WTC11 (cell line): ENCODE results near the gene GDI1. TPM values are rescaled to one million over a fixed set of nuclear protein-coding genes. Genes with fewer than 3 reads are reported as not detected.

Experiments used
- ATAC-seq: fragments of 200-7000 bp; cut with Tn5 transposase; 2 replicates; pipeline ENCODE4 v1.10.0; 2021; ENCODE audit warnings: mild to moderate bottlenecking, moderate library complexity
- CTCF ChIA-PET: fragments of 300-600 bp; sonication (Branson Sonifier 250); formaldehyde crosslinking; loops from one replicate; lab custom pipeline; 2021; ENCODE audit warnings: antibody characterized with exemption; lab: Charles Lee
- POLR2A ChIA-PET: fragments of 350-600 bp; sonication (Branson Sonifier 250); formaldehyde crosslinking; loops from one replicate; lab custom pipeline; 2021; ENCODE audit warnings: antibody characterized with exemption; lab: Charles Lee
- DNase-seq: peaks from one replicate; pipeline ENCODE4 v3.0.0; 2021; ENCODE audit warnings: low spot score
- H3K27ac Mint-ChIP-seq: 2 replicates; pipeline ENCODE4 v1.8.0; 2021; ENCODE audit warnings: mixed read lengths
- H3K27me3 Mint-ChIP-seq: 2 replicates; pipeline ENCODE4 v1.8.0; 2021; ENCODE audit warnings: low read depth, mild to moderate bottlenecking, moderate library complexity, mixed read lengths
- H3K36me3 Mint-ChIP-seq: 2 replicates; pipeline ENCODE4 v1.8.0; 2021; ENCODE audit warnings: mixed read lengths
- H3K4me1 Mint-ChIP-seq: 2 replicates; pipeline ENCODE4 v1.8.0; 2022; ENCODE audit warnings: mixed read lengths
- H3K4me3 Mint-ChIP-seq: 2 replicates; pipeline ENCODE4 v1.8.0; 2021; ENCODE audit warnings: mild to moderate bottlenecking, moderate library complexity, mixed read lengths
- H3K9me3 Mint-ChIP-seq: 2 replicates; pipeline ENCODE4 v1.8.0; 2021; ENCODE audit warnings: mixed read lengths
- CBFB ChIP-seq: sonication (generic); formaldehyde crosslinking; IDR thresholded peaks from 2 replicates; pipeline ENCODE4 v1.8.1; 2022; ENCODE audit warnings: mild to moderate bottlenecking, low read depth, missing genetic modification reagents
- E2F4 ChIP-seq: sonication (generic); formaldehyde crosslinking; IDR thresholded peaks from 2 replicates; pipeline ENCODE4 v1.8.1; 2022; ENCODE audit warnings: low read depth, mild to moderate bottlenecking, moderate library complexity, missing genetic modification reagents, borderline replicate concordance
- FOXJ3 ChIP-seq: sonication (generic); formaldehyde crosslinking; IDR thresholded peaks from 2 replicates; pipeline ENCODE4 v1.9.0; 2021; ENCODE audit warnings: missing genetic modification reagents, mild to moderate bottlenecking, borderline replicate concordance
- HMGA2 ChIP-seq: fragments of 250-450 bp; sonication (Bioruptor Pico); IDR thresholded peaks from 2 replicates; pipeline ENCODE4 v1.4.0; 2021; ENCODE audit warnings: mild to moderate bottlenecking, moderate library complexity
- IRF2 ChIP-seq: sonication (generic); formaldehyde crosslinking; IDR thresholded peaks from 2 replicates; pipeline ENCODE4 v1.8.0; 2022; ENCODE audit warnings: low read depth, missing genetic modification reagents, borderline replicate concordance
- JUN ChIP-seq: sonication (generic); formaldehyde crosslinking; IDR thresholded peaks from 2 replicates; pipeline ENCODE4 v1.8.0; 2023; ENCODE audit warnings: mild to moderate bottlenecking, missing genetic modification reagents
- MXD4 ChIP-seq: fragments of 250-450 bp; sonication (Bioruptor Pico); IDR thresholded peaks from 2 replicates; pipeline ENCODE4 v1.8.0; 2021; ENCODE audit warnings: mild to moderate bottlenecking, moderate library complexity, borderline replicate concordance
- NR1H2 ChIP-seq: sonication (generic); formaldehyde crosslinking; IDR thresholded peaks from 2 replicates; pipeline ENCODE4 v1.9.0; 2021; ENCODE audit warnings: mild to moderate bottlenecking, moderate library complexity, missing genetic modification reagents
- PREB ChIP-seq: sonication (generic); formaldehyde crosslinking; IDR thresholded peaks from 2 replicates; pipeline ENCODE4 v1.8.1; 2022; ENCODE audit warnings: mild to moderate bottlenecking, missing genetic modification reagents, moderate library complexity, borderline replicate concordance
- PRRX2 ChIP-seq: fragments of 250-450 bp; sonication (Bioruptor Pico); IDR thresholded peaks from 2 replicates; pipeline ENCODE4 v1.8.0; 2021; ENCODE audit warnings: mild to moderate bottlenecking
- TEAD1 ChIP-seq: sonication (generic); formaldehyde crosslinking; IDR thresholded peaks from 2 replicates; pipeline ENCODE4 v1.8.0; 2022; ENCODE audit warnings: mild to moderate bottlenecking, missing genetic modification reagents
- TEAD4 ChIP-seq: sonication (generic); formaldehyde crosslinking; IDR thresholded peaks from 2 replicates; pipeline ENCODE4 v1.8.0; 2022; ENCODE audit warnings: mild to moderate bottlenecking, missing genetic modification reagents
- ZNF232 ChIP-seq: sonication (generic); formaldehyde crosslinking; IDR thresholded peaks from 2 replicates; pipeline ENCODE4 v1.8.0; 2022; ENCODE audit warnings: mild to moderate bottlenecking, missing genetic modification reagents
- ZNF396 ChIP-seq: fragments of 250-450 bp; sonication (Bioruptor Pico); IDR thresholded peaks from 2 replicates; pipeline ENCODE4 v1.8.0; 2021; ENCODE audit warnings: mild to moderate bottlenecking, moderate library complexity, borderline replicate concordance
- ZNF423 ChIP-seq: fragments of 250-450 bp; sonication (Bioruptor Pico); IDR thresholded peaks from 2 replicates; pipeline ENCODE4 v2.1.2; 2022; ENCODE audit warnings: mild to moderate bottlenecking, moderate library complexity
- ZNF671 ChIP-seq: fragments of 250-450 bp; sonication (Bioruptor Pico); IDR thresholded peaks from 2 replicates; pipeline ENCODE4 v1.8.0; 2021; ENCODE audit warnings: mild to moderate bottlenecking
- ZSCAN18 ChIP-seq: fragments of 250-450 bp; sonication (Bioruptor Pico); IDR thresholded peaks from 2 replicates; pipeline ENCODE4 v2.1.2; 2022; ENCODE audit warnings: mild to moderate bottlenecking, moderate library complexity
- total RNA-seq: library from RNA; stranded (reverse); gene quantifications from 3 replicates; pipeline ENCODE4 v1.2.3, GENCODE V29; 2021
- TF ChIP-seq, protein P1 (sequence below): sonication (generic); formaldehyde crosslinking; conservative IDR thresholded peaks from 2 replicates; pipeline ENCODE4 v1.8.1; 2023; ENCODE audit warnings: mild to moderate bottlenecking, low read depth, missing genetic modification reagents, moderate library complexity
- TF ChIP-seq, protein P2 (sequence below): sonication (generic); formaldehyde crosslinking; IDR thresholded peaks from 2 replicates; pipeline ENCODE4 v1.8.1; 2023; ENCODE audit warnings: mild to moderate bottlenecking, missing genetic modification reagents, borderline replicate concordance
- TF ChIP-seq, protein P3 (sequence below): sonication (generic); formaldehyde crosslinking; IDR thresholded peaks from 2 replicates; pipeline ENCODE4 v1.8.1; 2023; ENCODE audit warnings: mild to moderate bottlenecking, moderate library complexity, missing genetic modification reagents
- TF ChIP-seq, protein P4 (sequence below): sonication (generic); formaldehyde crosslinking; IDR thresholded peaks from 2 replicates; pipeline ENCODE4 v1.8.0; 2022; ENCODE audit warnings: mild to moderate bottlenecking, missing genetic modification reagents

GDI1 gene
- total RNA-seq, 1 experiment from 2014 or later: 108 TPM

- TF ChIP-seq E2F4: no peak
- TF ChIP-seq MXD4: no peak
- no peak for TF ChIP-seq PREB (CRISPR knock-in tag)
- TF ChIP-seq TEAD4 (CRISPR knock-in tag): no peak
- no peak for TF ChIP-seq ZNF423 (CRISPR knock-in tag)
- no peak for TF ChIP-seq FOXJ3
- TF ChIP-seq HMGA2 (CRISPR knock-in tag): no peak
- TF ChIP-seq ZNF671 (CRISPR knock-in tag): no peak
Observed at GRCh38 chrX:154432210-154432609, 4.7 kb upstream of the GDI1 start (continued).

- no peak overlapping the region for H3K4me3 Mint-ChIP-seq
- no peak for DNase-seq
- H3K27me3 Mint-ChIP-seq: no peaks in the 10 kb centered on the region
- no peaks in the 10 kb centered on the region for H3K9me3 Mint-ChIP-seq
- no peak for ATAC-seq
- ChIA-PET POLR2A (no interaction called here), CTCF (no interaction called here)
- peaks cover 27% of the 10 kb centered on the region for H3K4me1 Mint-ChIP-seq
- no peak for TF ChIP-seq ZNF396
- no peak for TF ChIP-seq CBFB (CRISPR knock-in tag)
- H3K36me3 Mint-ChIP-seq: peaks cover 10% of the 10 kb centered on the region; the same call in 1 of the 2 replicates
- no peak overlapping the region for H3K27ac Mint-ChIP-seq
Observed at GRCh38 chrX:154433605-154434004, 3.3 kb upstream of the GDI1 start.

DNA sequence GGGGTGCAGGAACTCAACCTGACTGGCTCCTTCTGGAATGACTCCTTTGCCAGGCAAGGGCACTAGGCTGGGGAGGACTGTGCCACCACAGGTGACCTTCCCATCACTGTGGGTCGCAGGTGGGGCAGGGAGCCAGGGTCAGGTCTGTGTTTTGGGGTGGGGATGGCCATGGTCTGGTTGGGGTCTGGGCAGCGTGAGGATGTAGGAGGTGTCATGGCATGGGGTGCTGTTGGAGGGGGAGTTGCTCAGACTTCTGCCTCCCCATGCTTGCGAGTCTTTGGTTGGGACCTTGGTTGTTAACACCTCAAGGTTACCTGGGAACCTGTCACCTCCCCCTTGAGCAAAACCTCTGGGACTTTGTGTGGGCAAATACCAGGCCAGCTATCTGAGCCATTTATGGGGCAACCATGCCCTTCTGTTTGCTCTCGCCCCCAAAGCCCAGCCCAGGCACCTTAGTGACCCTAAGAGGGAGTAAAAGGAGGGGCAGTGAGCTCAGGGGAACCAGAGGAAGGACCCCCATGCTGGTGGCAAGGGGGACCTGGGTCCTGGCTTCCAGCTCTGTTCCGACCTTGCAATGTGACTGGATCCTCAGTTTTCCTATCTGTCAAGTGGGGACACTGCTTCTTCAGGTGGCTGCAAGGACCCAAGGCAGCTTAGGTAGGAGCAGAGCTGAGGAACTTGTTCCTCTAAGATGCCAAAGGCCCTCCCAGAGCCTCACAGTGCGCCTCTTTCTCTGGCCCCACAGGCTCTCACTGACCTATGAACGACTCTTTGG is 2.4 kb upstream of the GDI1 start:
- Mint-ChIP-seq H3K36me3 (peaks cover 12% of the 10 kb centered on the region; the same call in 1 of the 2 replicates), H3K4me3 (no peak overlapping the region), H3K27ac (no peak overlapping the region), H3K27me3 (no peaks in the 10 kb centered on the region), H3K9me3 (no peaks in the 10 kb centered on the region), H3K4me1 (peaks cover 22% of the 10 kb centered on the region)
- ATAC-seq (no peak), DNase-seq (no peak)
- ChIA-PET CTCF (no interaction called here), POLR2A (no interaction called here)
- TF ChIP-seq IRF2 (CRISPR knock-in tag) (no peak), JUN (CRISPR knock-in tag) (no peak), ZNF232 (CRISPR knock-in tag) (no peak), PRRX2 (CRISPR knock-in tag) (no peak), ZSCAN18 (no peak), NR1H2 (CRISPR knock-in tag) (no peak), TEAD1 (no peak)
- TF ChIP-seq, protein P1, sequence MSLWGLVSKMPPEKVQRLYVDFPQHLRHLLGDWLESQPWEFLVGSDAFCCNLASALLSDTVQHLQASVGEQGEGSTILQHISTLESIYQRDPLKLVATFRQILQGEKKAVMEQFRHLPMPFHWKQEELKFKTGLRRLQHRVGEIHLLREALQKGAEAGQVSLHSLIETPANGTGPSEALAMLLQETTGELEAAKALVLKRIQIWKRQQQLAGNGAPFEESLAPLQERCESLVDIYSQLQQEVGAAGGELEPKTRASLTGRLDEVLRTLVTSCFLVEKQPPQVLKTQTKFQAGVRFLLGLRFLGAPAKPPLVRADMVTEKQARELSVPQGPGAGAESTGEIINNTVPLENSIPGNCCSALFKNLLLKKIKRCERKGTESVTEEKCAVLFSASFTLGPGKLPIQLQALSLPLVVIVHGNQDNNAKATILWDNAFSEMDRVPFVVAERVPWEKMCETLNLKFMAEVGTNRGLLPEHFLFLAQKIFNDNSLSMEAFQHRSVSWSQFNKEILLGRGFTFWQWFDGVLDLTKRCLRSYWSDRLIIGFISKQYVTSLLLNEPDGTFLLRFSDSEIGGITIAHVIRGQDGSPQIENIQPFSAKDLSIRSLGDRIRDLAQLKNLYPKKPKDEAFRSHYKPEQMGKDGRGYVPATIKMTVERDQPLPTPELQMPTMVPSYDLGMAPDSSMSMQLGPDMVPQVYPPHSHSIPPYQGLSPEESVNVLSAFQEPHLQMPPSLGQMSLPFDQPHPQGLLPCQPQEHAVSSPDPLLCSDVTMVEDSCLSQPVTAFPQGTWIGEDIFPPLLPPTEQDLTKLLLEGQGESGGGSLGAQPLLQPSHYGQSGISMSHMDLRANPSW (CRISPR knock-in tag): no peak
- TF ChIP-seq, protein P2, sequence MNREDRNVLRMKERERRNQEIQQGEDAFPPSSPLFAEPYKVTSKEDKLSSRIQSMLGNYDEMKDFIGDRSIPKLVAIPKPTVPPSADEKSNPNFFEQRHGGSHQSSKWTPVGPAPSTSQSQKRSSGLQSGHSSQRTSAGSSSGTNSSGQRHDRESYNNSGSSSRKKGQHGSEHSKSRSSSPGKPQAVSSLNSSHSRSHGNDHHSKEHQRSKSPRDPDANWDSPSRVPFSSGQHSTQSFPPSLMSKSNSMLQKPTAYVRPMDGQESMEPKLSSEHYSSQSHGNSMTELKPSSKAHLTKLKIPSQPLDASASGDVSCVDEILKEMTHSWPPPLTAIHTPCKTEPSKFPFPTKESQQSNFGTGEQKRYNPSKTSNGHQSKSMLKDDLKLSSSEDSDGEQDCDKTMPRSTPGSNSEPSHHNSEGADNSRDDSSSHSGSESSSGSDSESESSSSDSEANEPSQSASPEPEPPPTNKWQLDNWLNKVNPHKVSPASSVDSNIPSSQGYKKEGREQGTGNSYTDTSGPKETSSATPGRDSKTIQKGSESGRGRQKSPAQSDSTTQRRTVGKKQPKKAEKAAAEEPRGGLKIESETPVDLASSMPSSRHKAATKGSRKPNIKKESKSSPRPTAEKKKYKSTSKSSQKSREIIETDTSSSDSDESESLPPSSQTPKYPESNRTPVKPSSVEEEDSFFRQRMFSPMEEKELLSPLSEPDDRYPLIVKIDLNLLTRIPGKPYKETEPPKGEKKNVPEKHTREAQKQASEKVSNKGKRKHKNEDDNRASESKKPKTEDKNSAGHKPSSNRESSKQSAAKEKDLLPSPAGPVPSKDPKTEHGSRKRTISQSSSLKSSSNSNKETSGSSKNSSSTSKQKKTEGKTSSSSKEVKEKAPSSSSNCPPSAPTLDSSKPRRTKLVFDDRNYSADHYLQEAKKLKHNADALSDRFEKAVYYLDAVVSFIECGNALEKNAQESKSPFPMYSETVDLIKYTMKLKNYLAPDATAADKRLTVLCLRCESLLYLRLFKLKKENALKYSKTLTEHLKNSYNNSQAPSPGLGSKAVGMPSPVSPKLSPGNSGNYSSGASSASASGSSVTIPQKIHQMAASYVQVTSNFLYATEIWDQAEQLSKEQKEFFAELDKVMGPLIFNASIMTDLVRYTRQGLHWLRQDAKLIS: no peak
- TF ChIP-seq, protein P3, sequence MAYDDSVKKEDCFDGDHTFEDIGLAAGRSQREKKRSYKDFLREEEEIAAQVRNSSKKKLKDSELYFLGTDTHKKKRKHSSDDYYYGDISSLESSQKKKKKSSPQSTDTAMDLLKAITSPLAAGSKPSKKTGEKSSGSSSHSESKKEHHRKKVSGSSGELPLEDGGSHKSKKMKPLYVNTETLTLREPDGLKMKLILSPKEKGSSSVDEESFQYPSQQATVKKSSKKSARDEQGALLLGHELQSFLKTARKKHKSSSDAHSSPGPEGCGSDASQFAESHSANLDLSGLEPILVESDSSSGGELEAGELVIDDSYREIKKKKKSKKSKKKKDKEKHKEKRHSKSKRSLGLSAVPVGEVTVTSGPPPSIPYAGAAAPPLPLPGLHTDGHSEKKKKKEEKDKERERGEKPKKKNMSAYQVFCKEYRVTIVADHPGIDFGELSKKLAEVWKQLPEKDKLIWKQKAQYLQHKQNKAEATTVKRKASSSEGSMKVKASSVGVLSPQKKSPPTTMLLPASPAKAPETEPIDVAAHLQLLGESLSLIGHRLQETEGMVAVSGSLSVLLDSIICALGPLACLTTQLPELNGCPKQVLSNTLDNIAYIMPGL (CRISPR knock-in tag): no peak
- TF ChIP-seq, protein P4, sequence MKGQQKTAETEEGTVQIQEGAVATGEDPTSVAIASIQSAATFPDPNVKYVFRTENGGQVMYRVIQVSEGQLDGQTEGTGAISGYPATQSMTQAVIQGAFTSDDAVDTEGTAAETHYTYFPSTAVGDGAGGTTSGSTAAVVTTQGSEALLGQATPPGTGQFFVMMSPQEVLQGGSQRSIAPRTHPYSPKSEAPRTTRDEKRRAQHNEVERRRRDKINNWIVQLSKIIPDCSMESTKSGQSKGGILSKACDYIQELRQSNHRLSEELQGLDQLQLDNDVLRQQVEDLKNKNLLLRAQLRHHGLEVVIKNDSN (CRISPR knock-in tag): no peak
